Neural cell (in vitro differentiated cells): Measurements from ENCODE around the gene AMH. TPM values are rescaled to one million over a fixed set of nuclear protein-coding genes. Genes with fewer than 3 reads are reported as not detected.

Source experiments
- H2AFZ ChIP-seq: fragments of 200-600, 300-800 bp; sonication (generic), shearing (Covaris generic); 2 replicates; pipeline ENCODE4 v1.6.0; 2014; ENCODE audit warnings: low read depth, mild to moderate bottlenecking, antibody characterized with exemption, low read length, moderate library complexity
- H3F3A ChIP-seq: fragments of 200-600 bp; shearing (Covaris generic); 2 replicates; pipeline ENCODE4 v1.6.1; 2016; ENCODE audit warnings: mild to moderate bottlenecking, moderate library complexity, mixed read lengths, antibody characterized with exemption, low read length; ENCODE audit not compliant: insufficient read depth, poor library complexity, severe bottlenecking
- H3K27ac ChIP-seq: fragments of 200-600, 300-800 bp; sonication (generic), shearing (Covaris generic); 2 replicates; pipeline ENCODE4 v1.5.1; 2014; ENCODE audit warnings: mild to moderate bottlenecking, low read length, moderate library complexity
- H3K27me3 ChIP-seq: fragments of 300-800, 200-600 bp; sonication (generic), shearing (Covaris generic); 2 replicates; pipeline ENCODE4 v1.6.0; 2014; ENCODE audit warnings: mild to moderate bottlenecking, low read depth, low read length, moderate library complexity; ENCODE audit not compliant: insufficient read depth
- H3K36me3 ChIP-seq: fragments of 300-800, 200-600 bp; sonication (generic), shearing (Covaris generic); 2 replicates; pipeline ENCODE4 v1.5.1; 2014; ENCODE audit warnings: mild to moderate bottlenecking, antibody characterized with exemption, low read length, moderate library complexity; ENCODE audit not compliant: insufficient read depth
- H3K4me2 ChIP-seq: fragments of 300-800, 200-600 bp; sonication (generic), shearing (Covaris generic); 2 replicates; pipeline ENCODE4 v1.6.0; 2014; ENCODE audit warnings: mild to moderate bottlenecking, low read length
- H3K4me3 ChIP-seq: fragments of 300-800, 200-600 bp; sonication (generic), shearing (Covaris generic); 2 replicates; pipeline ENCODE4 v1.5.1; 2014; ENCODE audit warnings: mild to moderate bottlenecking, low read length, moderate library complexity
- H3K79me2 ChIP-seq: fragments of 200-600 bp; shearing (Covaris generic); replicated peaks from 2 replicates; pipeline ENCODE4 v1.6.0; 2014; ENCODE audit warnings: mild to moderate bottlenecking, low read length, moderate library complexity; ENCODE audit not compliant: insufficient read depth
- H3K9ac ChIP-seq: fragments of 300-800, 200-600 bp; sonication (generic), shearing (Covaris generic); 2 replicates; pipeline ENCODE4 v1.6.1; 2016; ENCODE audit warnings: mild to moderate bottlenecking, low read length, mixed read lengths
- H3K9me2 ChIP-seq: fragments of 200-600 bp; shearing (Covaris generic); 2 replicates; pipeline ENCODE4 v1.6.1; 2016; ENCODE audit warnings: mild to moderate bottlenecking, low read length, mixed read lengths; ENCODE audit not compliant: insufficient read depth
- H3K9me3 ChIP-seq: fragments of 200-600, 300-800 bp; sonication (generic), shearing (Covaris generic); 2 replicates; pipeline ENCODE4 v1.6.1; 2016; ENCODE audit warnings: mild to moderate bottlenecking, mixed run types, low read length, moderate library complexity, mixed read lengths
- H4K20me1 ChIP-seq: fragments of 200-600 bp; shearing (Covaris generic); 2 replicates; pipeline ENCODE4 v1.6.1; 2016; ENCODE audit warnings: mild to moderate bottlenecking, mixed run types; ENCODE audit not compliant: insufficient read depth
- CTCF ChIP-seq: fragments of 450-650 bp; IDR thresholded peaks from 2 replicates; pipeline ENCODE4 v1.5.1; 2014; ENCODE audit warnings: antibody characterized with exemption, mild to moderate bottlenecking, moderate library complexity; ENCODE audit not compliant: poor library complexity, severe bottlenecking
- EP300 ChIP-seq: fragments of 450-650 bp; conservative IDR thresholded peaks from 2 replicates; pipeline ENCODE4 v1.6.1; 2014; ENCODE audit warnings: antibody characterized with exemption, mild to moderate bottlenecking, moderate library complexity; ENCODE audit not compliant: poor library complexity, severe bottlenecking
- EZH2 ChIP-seq: fragments of 200-600, 300-800 bp; shearing (Covaris generic), sonication (generic); IDR thresholded peaks from 2 replicates; pipeline ENCODE4 v1.6.1; 2014; ENCODE audit warnings: antibody characterized with exemption, low read length, borderline replicate concordance, mild to moderate bottlenecking; ENCODE audit not compliant: insufficient read depth, poor library complexity, severe bottlenecking
- MXI1 ChIP-seq: fragments of 450-650 bp; conservative IDR thresholded peaks from 2 replicates; pipeline ENCODE4 v1.6.1; 2014; ENCODE audit warnings: antibody characterized with exemption, mild to moderate bottlenecking; ENCODE audit not compliant: poor library complexity, severe bottlenecking
- POLR2AphosphoS5 ChIP-seq: IDR thresholded peaks from 2 replicates; pipeline ENCODE4 v1.6.1; 2012
- RAD21 ChIP-seq: fragments of 450-650 bp; conservative IDR thresholded peaks from 2 replicates; pipeline ENCODE4 v1.6.1; 2014; ENCODE audit warnings: antibody characterized with exemption, mild to moderate bottlenecking, moderate library complexity
- REST ChIP-seq: IDR thresholded peaks from 2 replicates; pipeline ENCODE4 v1.6.1; 2012; ENCODE audit warnings: borderline replicate concordance
- SMC3 ChIP-seq: fragments of 450-650 bp; conservative IDR thresholded peaks from 2 replicates; pipeline ENCODE4 v1.6.1; 2014; ENCODE audit warnings: antibody characterized with exemption, mild to moderate bottlenecking, moderate library complexity; ENCODE audit not compliant: poor library complexity
- TAF1 ChIP-seq: IDR thresholded peaks from 2 replicates; pipeline ENCODE4 v1.6.1; 2012; ENCODE audit warnings: low read depth
- polyA plus RNA-seq: library from polyadenylated mRNA; depleted of rRNA; stranded (reverse); fragments of >200 nt; gene quantifications from 2 replicates; pipeline ENCODE4 v1.2.3, GENCODE V29; 2014

AMH gene
- polyA plus RNA-seq, 1 donor from 2014 or later = 57.5 TPM

GRCh38 chr19:2243274-2244124 lies 5.6 kb upstream of the AMH start:
- Histone ChIP-seq H2AFZ (no peak overlapping the region), H4K20me1 (no peaks in the 10 kb centered on the region), H3F3A (no peaks in the 10 kb centered on the region), H3K9me3 (no peaks in the 10 kb centered on the region), H3K9ac (no peak overlapping the region), H3K9me2 (no peaks in the 10 kb centered on the region), H3K27ac (no peak overlapping the region), H3K27me3 (no peaks in the 10 kb centered on the region), H3K36me3 (no peaks in the 10 kb centered on the region), H3K4me3 (no peak overlapping the region), H3K79me2 (peaks cover 45% of the 10 kb centered on the region), H3K4me2 (no peak overlapping the region)
- TF ChIP-seq EZH2 (no peak), CTCF (no peak), RAD21 (no peak), EP300 (no peak), SMC3 (no peak), MXI1 (no peak), REST (no peak), TAF1 (no peak), POLR2AphosphoS5 (no peak)

GRCh38 chr19:2244125-2244411 lies 5.1 kb upstream of the AMH start:
- no peaks in the 10 kb centered on the region for H4K20me1 ChIP-seq
- H3K27ac ChIP-seq = no peak overlapping the region
- H3K36me3 ChIP-seq = no peaks in the 10 kb centered on the region

More at GRCh38 chr19:2244125-2244411, 5.1 kb upstream of the AMH start:
- Histone ChIP-seq H3K9me3 (no peaks in the 10 kb centered on the region), H3K4me3 (no peak overlapping the region), H2AFZ (no peak overlapping the region), H3F3A (no peaks in the 10 kb centered on the region), H3K9ac (no peak overlapping the region), H3K79me2 (peaks cover 40% of the 10 kb centered on the region), H3K4me2 (no peak overlapping the region), H3K9me2 (no peaks in the 10 kb centered on the region), H3K27me3 (no peaks in the 10 kb centered on the region)
- no peak for TF ChIP-seq RAD21
- TF ChIP-seq TAF1 = no peak
- TF ChIP-seq EZH2 = no peak
- no peak for TF ChIP-seq SMC3
- no peak for TF ChIP-seq POLR2AphosphoS5
- TF ChIP-seq CTCF = no peak
- no peak for TF ChIP-seq EP300
- no peak for TF ChIP-seq REST
- no peak for TF ChIP-seq MXI1
